GM18858 (cell line): ENCODE data around the gene ANKRD6.

Source experiments
- ATAC-seq: cut with Tn5 transposase; IDR thresholded peaks from one replicate; pipeline ENCODE4 v1.9.1; 2021; ENCODE audit not compliant: unreplicated experiment

ANKRD6 gene

GRCh38 chr6:89555806-89556205 lies 122.9 kb downstream of the ANKRD6 start:
- no peak for ATAC-seq

- ATAC-seq: no peak
Observed at GRCh38 chr6:89559487-89559886, 126.5 kb downstream of the ANKRD6 start.

- ATAC-seq: no peak
Observed at GRCh38 chr6:89562093-89562973, 129.4 kb downstream of the ANKRD6 start.

- ATAC-seq: no peak
Observed at GRCh38 chr6:89563866-89564265, 130.9 kb downstream of the ANKRD6 start.

GRCh38 chr6:89564752-89565427 lies 131.9 kb downstream of the ANKRD6 start:
- no peak for ATAC-seq

- ATAC-seq: no peak
Observed at GRCh38 chr6:89566008-89566800, 133.3 kb downstream of the ANKRD6 start.

- no peak for ATAC-seq
Observed at GRCh38 chr6:89566930-89567629, 134.1 kb downstream of the ANKRD6 start.

- ATAC-seq: no peak
Observed at GRCh38 chr6:89567630-89568390, 134.9 kb downstream of the ANKRD6 start.

- ATAC-seq: no peak
Observed at GRCh38 chr6:89574910-89575561, 142.1 kb downstream of the ANKRD6 start.

GRCh38 chr6:89575562-89575960 lies 142.6 kb downstream of the ANKRD6 start:
- no peak for ATAC-seq

- ATAC-seq: no peak
Observed at GRCh38 chr6:89580997-89581666, 148.2 kb downstream of the ANKRD6 start.

- no peak for ATAC-seq
Observed at GRCh38 chr6:89581689-89582088, 148.7 kb downstream of the ANKRD6 start.

GRCh38 chr6:89582669-89583325 lies 149.8 kb downstream of the ANKRD6 start:
- ATAC-seq: no peak

GRCh38 chr6:89583559-89583958 lies 150.6 kb downstream of the ANKRD6 start:
- no peak for ATAC-seq

- no peak for ATAC-seq
Observed at GRCh38 chr6:89584539-89584938, 151.6 kb downstream of the ANKRD6 start.

GRCh38 chr6:89585154-89585553 lies 152.2 kb downstream of the ANKRD6 start:
- ATAC-seq: no peak

GRCh38 chr6:89589297-89590025 lies 156.5 kb downstream of the ANKRD6 start:
- no peak for ATAC-seq

- no peak for ATAC-seq
Observed at GRCh38 chr6:89590133-89590532, 157.2 kb downstream of the ANKRD6 start.
